Left ventricle myocardium inferior (tissue), 1 donor: ENCODE measurements around the gene PUS7. TPM values are rescaled to one million over a fixed set of nuclear protein-coding genes. Genes with fewer than 3 reads are reported as not detected.
"Not testable (repeated sequence)": the region's sequence is repeated elsewhere in the genome, so short reads cannot be mapped to it uniquely, and the experiment has no call there.

Experiments used
- DNase-seq: peaks from one replicate; pipeline ENCODE4 v3.0.0-alpha.2; 2020
- H3K27ac ChIP-seq: fragments of 200-600 bp; replicated peaks from 2 replicates; pipeline ENCODE4 v1.8.0; 2021
- H3K27me3 ChIP-seq: fragments of 200-600 bp; 2 replicates; pipeline ENCODE4 v1.8.0; 2021; ENCODE audit warnings: low read depth
- H3K36me3 ChIP-seq: fragments of 200-600 bp; 2 replicates; pipeline ENCODE4 v1.8.0; 2021
- H3K4me1 ChIP-seq: fragments of 200-600 bp; 2 replicates; pipeline ENCODE4 v1.8.0; 2021
- H3K4me3 ChIP-seq: fragments of 200-600 bp; 2 replicates; pipeline ENCODE4 v1.8.0; 2021; ENCODE audit warnings: mild to moderate bottlenecking, moderate library complexity
- H3K9me3 ChIP-seq: fragments of 200-600 bp; replicated peaks from 2 replicates; pipeline ENCODE4 v1.8.0; 2021
- CTCF ChIP-seq: fragments of 200-600 bp; IDR thresholded peaks from 2 replicates; pipeline ENCODE4 v1.8.0; 2021; ENCODE audit warnings: antibody characterized with exemption, mild to moderate bottlenecking, borderline replicate concordance
- intact Hi-C: fragments of 100-400 bp; cut with micrococcal nuclease; formaldehyde crosslinking; loops from one replicate; pipeline ENCODE4 v1.11.0; 2022
- total RNA-seq: library from RNA; stranded (reverse); fragmentation: NEBNext Ultra II Directional; extraction: Animal tissue kit (Norgen Biotek cat#: 25700); gene quantifications from one replicate; pipeline ENCODE4 v1.2.1, GENCODE V29; 2021
- donor health status: DM: no; HTN: yes; CAD: no; lungs with severe emphysema.

The PUS7 gene
- total RNA-seq, 1 donor from 2014 or later: 4.9 TPM

- H3K36me3 ChIP-seq: peaks cover 46% of the 10 kb centered on the region
- DNase-seq: no peak
- TF ChIP-seq CTCF: no peak
- peaks cover 6% of the 10 kb centered on the region for H3K4me1 ChIP-seq
- no peaks in the 10 kb centered on the region for H3K9me3 ChIP-seq
- no peak overlapping the region for H3K4me3 ChIP-seq
- no peak overlapping the region for H3K27ac ChIP-seq
- intact Hi-C loops: no loop called here
- no peaks in the 10 kb centered on the region for H3K27me3 ChIP-seq
Observed at GRCh38 chr7:105461518-105461917, 60.6 kb downstream of the PUS7 start.

- DNase-seq: no peak
- Histone ChIP-seq H3K4me1 (peaks cover 6% of the 10 kb centered on the region), H3K27ac (no peak overlapping the region), H3K36me3 (peaks cover 36% of the 10 kb centered on the region), H3K4me3 (no peak overlapping the region), H3K9me3 (no peaks in the 10 kb centered on the region), H3K27me3 (no peaks in the 10 kb centered on the region)
- no peak for TF ChIP-seq CTCF
- intact Hi-C loops: no loop called here
Observed at GRCh38 chr7:105457619-105458225, 64.3 kb downstream of the PUS7 start.

GRCh38 chr7:105454921-105455320 lies 67.2 kb downstream of the PUS7 start:
- no peak overlapping the region for H3K27ac ChIP-seq
- H3K4me1 ChIP-seq: peaks cover 6% of the 10 kb centered on the region
- DNase-seq: no peak
- intact Hi-C loops: no loop called here
- no peak for TF ChIP-seq CTCF
- peaks cover 19% of the 10 kb centered on the region for H3K36me3 ChIP-seq
- no peaks in the 10 kb centered on the region for H3K9me3 ChIP-seq
- H3K4me3 ChIP-seq: no peak overlapping the region
- H3K27me3 ChIP-seq: no peaks in the 10 kb centered on the region

GRCh38 chr7:105454095-105454747 lies 67.8 kb downstream of the PUS7 start:
- H3K9me3 ChIP-seq: no peaks in the 10 kb centered on the region
- intact Hi-C loops: no loop called here
- H3K27me3 ChIP-seq: no peaks in the 10 kb centered on the region
- peaks cover 19% of the 10 kb centered on the region for H3K36me3 ChIP-seq
- no peak overlapping the region for H3K27ac ChIP-seq
- H3K4me3 ChIP-seq: no peak overlapping the region
- DNase-seq: no peak
- no peak for TF ChIP-seq CTCF
- H3K4me1 ChIP-seq: peaks cover 6% of the 10 kb centered on the region

- Histone ChIP-seq H3K9me3 (no peaks in the 10 kb centered on the region), H3K4me3 (no peak overlapping the region), H3K36me3 (peaks cover 7% of the 10 kb centered on the region), H3K4me1 (no peaks in the 10 kb centered on the region), H3K27me3 (no peaks in the 10 kb centered on the region), H3K27ac (no peak overlapping the region)
- no peak for TF ChIP-seq CTCF
- intact Hi-C loops: no loop called here
- DNase-seq: no peak
Observed at GRCh38 chr7:105452085-105452484, 70.0 kb downstream of the PUS7 start.

GRCh38 chr7:105450870-105451269 lies 71.2 kb downstream of the PUS7 start:
- H3K4me3 ChIP-seq, H3K27ac ChIP-seq, H3K36me3 ChIP-seq, H3K27me3 ChIP-seq, DNase-seq, H3K9me3 ChIP-seq, intact Hi-C loops, H3K4me1 ChIP-seq: not testable (repeated sequence)
